ENCODE measurements around the gene ABCA9.
"Not testable (repeated sequence)": the region's sequence is repeated elsewhere in the genome, so short reads cannot be mapped to it uniquely, and the experiment has no call there.

Gene ABCA9, protein sequence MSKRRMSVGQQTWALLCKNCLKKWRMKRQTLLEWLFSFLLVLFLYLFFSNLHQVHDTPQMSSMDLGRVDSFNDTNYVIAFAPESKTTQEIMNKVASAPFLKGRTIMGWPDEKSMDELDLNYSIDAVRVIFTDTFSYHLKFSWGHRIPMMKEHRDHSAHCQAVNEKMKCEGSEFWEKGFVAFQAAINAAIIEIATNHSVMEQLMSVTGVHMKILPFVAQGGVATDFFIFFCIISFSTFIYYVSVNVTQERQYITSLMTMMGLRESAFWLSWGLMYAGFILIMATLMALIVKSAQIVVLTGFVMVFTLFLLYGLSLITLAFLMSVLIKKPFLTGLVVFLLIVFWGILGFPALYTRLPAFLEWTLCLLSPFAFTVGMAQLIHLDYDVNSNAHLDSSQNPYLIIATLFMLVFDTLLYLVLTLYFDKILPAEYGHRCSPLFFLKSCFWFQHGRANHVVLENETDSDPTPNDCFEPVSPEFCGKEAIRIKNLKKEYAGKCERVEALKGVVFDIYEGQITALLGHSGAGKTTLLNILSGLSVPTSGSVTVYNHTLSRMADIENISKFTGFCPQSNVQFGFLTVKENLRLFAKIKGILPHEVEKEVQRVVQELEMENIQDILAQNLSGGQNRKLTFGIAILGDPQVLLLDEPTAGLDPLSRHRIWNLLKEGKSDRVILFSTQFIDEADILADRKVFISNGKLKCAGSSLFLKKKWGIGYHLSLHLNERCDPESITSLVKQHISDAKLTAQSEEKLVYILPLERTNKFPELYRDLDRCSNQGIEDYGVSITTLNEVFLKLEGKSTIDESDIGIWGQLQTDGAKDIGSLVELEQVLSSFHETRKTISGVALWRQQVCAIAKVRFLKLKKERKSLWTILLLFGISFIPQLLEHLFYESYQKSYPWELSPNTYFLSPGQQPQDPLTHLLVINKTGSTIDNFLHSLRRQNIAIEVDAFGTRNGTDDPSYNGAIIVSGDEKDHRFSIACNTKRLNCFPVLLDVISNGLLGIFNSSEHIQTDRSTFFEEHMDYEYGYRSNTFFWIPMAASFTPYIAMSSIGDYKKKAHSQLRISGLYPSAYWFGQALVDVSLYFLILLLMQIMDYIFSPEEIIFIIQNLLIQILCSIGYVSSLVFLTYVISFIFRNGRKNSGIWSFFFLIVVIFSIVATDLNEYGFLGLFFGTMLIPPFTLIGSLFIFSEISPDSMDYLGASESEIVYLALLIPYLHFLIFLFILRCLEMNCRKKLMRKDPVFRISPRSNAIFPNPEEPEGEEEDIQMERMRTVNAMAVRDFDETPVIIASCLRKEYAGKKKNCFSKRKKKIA (N-terminal part only)

GRCh38 chr17:69060822-69061221 lies at the start of gene ABCA9:
TSS of gene ABCA9 (minus strand) at chr17:69060927. CDS start at chr17:69051126, 9,801 bp downstream.
- peak; percentile 94 for DNase-seq (ENCODE audit: low read depth)

- no peak for DNase-seq (ENCODE audit: low read depth)
Observed at GRCh38 chr17:69105907-69106730, 45.4 kb upstream of the ABCA9 start.

GRCh38 chr17:69103557-69104233 lies 43.0 kb upstream of the ABCA9 start:
- no peak for DNase-seq (ENCODE audit: low read depth)

DNA sequence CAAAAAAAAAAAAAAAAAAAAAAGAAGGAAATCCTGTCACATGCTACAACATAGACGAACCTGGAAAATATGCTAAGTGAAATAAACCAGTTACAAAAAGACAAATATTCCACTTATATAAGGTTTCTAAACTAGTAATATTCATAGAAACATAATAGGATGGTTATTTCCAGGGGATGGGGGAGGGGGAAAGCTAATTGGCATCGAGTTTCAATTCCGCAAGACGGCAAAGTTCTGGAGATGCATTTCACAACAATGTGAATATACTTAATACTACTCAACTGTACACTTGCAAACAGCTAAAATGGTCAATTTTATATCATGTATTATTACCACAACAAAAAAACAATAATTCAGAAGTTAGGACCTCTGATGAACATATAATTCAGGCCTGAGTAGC lies 37.9 kb upstream of the ABCA9 start:
- no peak for DNase-seq (ENCODE audit: low read depth)

DNA sequence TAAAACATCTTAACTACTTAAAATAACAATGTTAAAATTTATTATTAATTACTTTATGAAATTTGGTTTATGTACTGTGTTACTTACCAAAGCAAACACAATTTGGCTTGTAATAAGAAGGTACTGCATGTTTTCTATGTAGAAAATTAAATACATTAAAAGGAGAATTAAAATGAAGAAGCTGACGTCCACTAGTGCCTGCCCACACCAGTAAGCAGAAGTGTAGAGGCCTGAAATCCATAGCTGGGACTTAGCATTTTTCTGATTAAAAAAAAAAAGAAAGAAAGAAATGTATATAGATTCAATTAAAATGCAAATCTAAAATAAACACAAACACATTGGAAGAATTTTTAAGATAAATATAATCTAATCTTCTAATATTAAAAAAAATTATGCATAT lies 35.8 kb upstream of the ABCA9 start:
- DNase-seq (ENCODE audit: low read depth): no peak

DNA sequence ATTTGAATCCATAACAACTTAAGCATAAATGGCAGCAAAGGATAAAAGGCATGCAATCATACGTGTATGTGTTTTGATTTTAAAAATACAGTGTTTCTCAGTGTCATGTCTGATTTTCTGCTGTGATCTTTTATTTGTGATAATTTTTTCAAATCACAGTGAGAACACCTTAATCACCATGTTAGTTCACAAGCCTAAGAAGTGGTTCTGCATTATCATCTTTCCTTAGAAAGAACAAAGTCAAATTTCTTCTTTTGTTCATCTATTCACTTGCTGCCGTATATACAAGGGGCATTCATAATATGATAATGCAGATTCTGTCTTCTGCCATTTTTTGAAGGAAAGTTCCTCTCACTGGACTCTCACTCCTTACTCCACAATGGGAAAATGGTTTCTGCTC lies 33.3 kb upstream of the ABCA9 start:
- DNase-seq (ENCODE audit: low read depth): no peak

DNA sequence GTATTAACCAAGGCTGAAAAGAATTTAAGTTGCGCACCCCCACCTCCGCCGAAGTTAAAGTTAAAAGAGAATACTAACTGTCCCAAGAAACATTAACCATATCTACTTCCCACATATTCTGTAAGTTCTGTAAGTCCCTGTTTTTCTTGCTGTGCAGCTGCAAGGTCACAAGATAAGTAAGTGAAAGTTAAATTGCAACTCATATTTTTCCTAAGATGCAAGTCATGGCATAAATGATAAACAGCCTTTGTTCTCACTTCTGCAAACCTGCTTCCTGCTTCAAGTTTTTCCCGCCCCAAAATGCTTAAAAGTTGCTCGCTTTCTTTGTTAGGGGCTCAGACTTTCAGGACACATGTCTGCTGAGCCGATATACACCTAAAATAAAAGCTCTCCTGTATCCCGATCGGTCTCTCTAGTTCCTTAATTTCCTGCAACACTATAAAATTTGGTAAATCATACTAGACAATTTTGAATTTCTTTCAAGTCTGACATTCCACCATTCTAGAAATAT lies 32.6 kb upstream of the ABCA9 start:
- no peak for DNase-seq (ENCODE audit: low read depth)

DNA sequence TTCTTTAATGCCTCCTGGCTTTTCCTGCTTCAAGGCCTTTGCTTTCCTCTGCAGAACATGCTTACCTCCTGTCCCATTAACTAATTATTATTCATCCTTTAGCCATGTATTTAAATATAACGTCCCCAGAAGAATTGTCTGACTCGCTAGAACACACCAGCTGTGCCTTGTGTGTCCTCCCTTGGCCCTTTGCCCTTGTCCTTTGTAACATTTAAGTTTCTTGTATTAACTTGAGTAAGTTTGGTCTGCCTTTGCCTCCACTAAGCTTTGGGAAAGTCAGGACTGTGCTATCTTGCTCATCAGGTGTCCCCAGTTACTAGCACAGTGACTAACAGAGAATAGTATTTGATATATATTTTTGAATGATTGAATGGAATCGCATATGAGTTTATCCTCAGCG lies 29.6 kb upstream of the ABCA9 start:
- no peak for DNase-seq (ENCODE audit: low read depth)

- DNase-seq (ENCODE audit: low read depth): no peak
Observed at GRCh38 chr17:69088643-69089200, 28.0 kb upstream of the ABCA9 start.

DNA sequence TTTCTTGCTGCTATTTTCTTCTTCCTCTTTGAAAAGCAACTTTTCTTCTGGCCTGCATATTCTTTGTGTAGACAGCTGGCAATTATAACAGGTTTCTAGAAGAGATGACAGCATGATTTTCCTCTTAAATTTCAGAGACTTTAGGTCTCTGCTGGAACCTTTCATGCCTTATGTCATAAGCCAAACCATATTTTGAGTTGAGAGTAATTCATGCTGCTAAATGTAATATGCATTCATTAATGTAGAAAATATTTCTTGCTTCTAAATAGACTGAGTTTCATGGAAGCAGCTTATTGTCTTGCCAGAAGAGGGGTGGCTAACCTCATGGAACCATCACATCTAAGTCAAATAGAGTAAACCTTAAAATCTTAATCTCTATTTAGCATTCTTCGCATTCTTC lies 25.9 kb upstream of the ABCA9 start:
- DNase-seq (ENCODE audit: low read depth): no peak

DNA sequence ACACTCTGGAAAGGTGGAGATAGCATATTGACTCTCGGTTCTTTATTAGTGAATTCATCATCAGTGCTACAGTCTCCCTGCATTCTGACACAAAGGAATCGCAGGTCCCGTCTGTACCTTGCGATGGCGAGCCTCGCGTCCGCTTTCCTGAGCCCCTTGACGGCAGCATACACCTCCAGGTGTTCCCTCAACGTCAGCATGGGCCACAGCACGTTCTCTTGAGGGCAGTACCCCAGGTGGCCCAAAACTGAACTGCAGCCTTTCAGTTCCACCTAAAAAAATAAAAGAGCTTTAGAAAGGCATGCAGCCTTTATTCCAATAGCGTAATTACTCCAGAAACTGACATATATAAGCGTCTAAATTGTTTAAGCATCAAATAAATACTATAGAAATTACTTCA lies 24.2 kb upstream of the ABCA9 start:
- no peak for DNase-seq (ENCODE audit: low read depth)

DNA sequence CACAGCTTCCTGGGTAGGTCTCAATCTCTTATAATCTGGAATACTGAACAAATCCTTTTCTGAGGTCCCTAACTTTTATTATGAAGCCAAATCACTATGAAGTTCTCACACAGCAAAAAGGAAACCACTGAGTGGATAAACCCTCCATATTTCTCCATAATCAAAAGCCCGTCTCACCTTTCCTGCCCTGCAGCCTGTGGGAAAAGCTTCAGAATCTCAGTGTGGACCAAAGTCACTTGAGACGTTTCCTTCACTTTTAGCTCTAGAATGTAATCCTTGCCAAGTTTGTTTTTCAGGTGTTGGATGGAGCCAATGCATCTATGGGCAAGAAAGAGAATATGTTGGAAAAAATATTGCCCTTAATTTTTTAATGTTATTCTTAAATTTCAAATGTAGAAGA lies 22.0 kb upstream of the ABCA9 start:
- DNase-seq (ENCODE audit: low read depth): no peak

GRCh38 chr17:69078864-69079263 lies 18.1 kb upstream of the ABCA9 start:
- DNase-seq (ENCODE audit: low read depth): no peak

- no peak for DNase-seq (ENCODE audit: low read depth)
Observed at GRCh38 chr17:69075823-69076222, 15.1 kb upstream of the ABCA9 start.

DNA sequence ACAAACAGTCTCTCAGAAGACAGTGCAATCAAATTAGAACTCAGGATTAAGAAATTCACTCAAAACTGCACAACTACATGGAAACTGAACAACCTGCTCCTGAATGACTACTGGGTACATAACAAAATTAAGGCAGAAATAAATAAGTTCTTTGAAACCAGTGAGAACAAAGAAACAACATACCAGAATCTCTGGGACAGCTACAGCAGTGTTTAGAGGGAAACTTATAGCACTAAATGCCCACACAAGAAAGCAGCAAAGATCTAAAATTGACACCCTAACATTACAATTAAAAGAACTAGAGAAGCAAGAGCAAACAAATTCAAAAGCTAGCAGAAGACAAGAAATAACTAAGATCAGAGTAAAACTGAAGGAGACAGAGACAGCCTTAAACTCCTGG lies 12.7 kb upstream of the ABCA9 start:
- DNase-seq (ENCODE audit: low read depth): not testable (repeated sequence)

DNA sequence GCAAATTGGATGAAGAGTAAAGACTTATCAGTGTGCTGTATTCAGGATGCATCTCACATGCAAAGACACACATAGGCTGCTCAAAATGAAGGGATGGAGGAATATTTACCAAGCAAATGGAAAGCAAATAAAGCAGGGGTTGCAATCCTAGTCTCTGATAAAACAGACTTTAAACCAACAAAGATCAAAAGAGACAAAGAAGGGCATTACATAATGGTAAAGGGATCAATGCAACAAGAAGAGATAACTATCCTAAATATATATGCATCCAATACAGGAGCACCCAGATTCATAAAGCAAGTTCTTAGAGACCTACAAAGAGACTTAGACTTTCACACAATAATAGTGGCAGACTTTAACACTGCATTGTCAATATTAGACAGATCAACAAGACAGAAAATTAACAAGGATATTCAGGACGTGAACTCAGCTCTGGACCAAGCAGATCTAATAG lies 12.1 kb upstream of the ABCA9 start:
- not testable (repeated sequence) for DNase-seq (ENCODE audit: low read depth)

- not testable (repeated sequence) for DNase-seq (ENCODE audit: low read depth)
Observed at GRCh38 chr17:69071233-69071586, 10.5 kb upstream of the ABCA9 start.

GRCh38 chr17:69070378-69071232 lies 9.9 kb upstream of the ABCA9 start:
- not testable (repeated sequence) for DNase-seq (ENCODE audit: low read depth)

DNA sequence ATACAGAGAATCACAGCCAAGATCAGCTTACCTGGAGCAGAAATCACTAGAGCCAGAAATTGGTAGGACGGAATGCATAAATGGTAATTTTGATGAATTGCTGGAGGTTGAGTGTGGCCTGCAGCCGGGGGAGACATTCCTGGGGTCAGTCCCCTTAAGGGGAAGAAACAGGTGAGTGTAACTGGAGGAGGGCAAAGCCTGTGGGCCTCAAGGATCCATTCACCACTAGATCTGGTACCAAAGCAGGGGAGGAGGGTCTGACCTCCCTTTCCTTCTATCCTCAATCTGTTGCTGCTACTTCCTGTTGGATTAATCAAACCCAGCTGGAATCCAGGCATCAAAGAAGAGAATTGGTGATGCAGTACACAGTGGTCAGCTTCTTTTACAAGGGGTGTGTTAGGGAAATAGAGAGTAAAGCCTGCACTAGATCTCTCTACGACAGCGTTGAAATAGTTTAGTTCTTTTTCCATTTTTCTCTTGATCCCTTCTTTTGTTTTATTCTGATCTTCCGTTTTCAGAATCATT lies 8.6 kb upstream of the ABCA9 start:
- peak; percentile 5 for DNase-seq (ENCODE audit: low read depth)

Measured in fibroblast of gingiva (primary cell).